ENCODE results near the gene HIVEP2. TPM values are rescaled to one million over a fixed set of nuclear protein-coding genes. Genes with fewer than 3 reads are reported as not detected.
A peak's percentile ranks its signal among the peaks of the same experiment; 100 is the strongest.

HIVEP2 gene
- total RNA-seq, 1 experiment from 2014 or later = 4.2 TPM

DNA sequence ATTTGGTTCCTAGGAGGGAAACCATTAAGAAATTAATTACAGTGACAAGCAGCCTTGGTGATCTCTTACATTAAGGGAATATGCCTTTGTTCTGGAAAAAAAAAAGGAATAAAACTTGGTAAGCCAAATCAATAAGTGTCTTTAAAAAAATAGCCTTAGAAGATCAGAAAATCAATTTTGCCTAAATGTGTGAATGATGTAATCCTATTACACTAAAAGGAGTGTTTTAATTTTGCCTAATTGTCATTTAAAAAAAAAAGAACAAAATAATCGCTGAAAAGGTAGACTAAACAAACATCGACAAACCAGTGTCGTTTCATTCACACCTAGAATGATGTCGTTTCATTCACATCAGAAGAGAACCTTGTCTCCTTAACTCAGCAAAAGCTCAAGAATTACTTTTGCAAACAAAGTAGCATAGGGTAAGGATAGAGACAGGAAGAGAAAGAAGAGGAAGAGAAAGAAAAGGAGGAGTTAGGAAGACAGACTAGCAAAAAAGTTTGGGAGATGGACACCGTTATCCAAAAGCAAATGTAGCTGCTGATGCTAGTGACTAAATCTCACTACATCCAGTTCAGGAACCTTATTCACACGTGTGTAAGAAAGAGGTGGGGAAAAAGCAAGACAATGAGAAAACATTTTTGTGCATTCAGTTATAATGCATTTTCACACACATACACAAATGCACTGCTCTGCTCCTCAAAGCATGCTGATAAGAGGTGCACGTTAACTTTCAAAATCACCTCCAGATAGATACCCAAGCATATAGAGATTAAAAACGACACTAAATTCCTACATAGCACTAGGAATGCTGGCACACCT is 60.6 kb downstream of the HIVEP2 start:
- no peak overlapping the region for H3T11ph ChIP-seq (ENCODE audit: low read length)
- DNase-seq = no peak
- H3K9me3 ChIP-seq (ENCODE audit: control insufficient read depth, low read depth, low read length) = no peaks in the 10 kb centered on the region
- H3K27ac ChIP-seq (ENCODE audit: insufficient read length, low read depth, low read length) = peak overlapping the region; percentile 50
- Mint-ChIP-seq H3K27ac (peak overlapping the region in 2 of 3 experiments; percentile 6 to 57; a peak in 2 of 7 replicates), H3K36me3 (ENCODE audit: insufficient read depth in 1 of 3, low read depth in 3 of 3) (no peaks in the 10 kb centered on the region), H3K27me3 (ENCODE audit: low read depth) (no peaks in the 10 kb centered on the region), H3K9me3 (no peaks in the 10 kb centered on the region), H3K4me3 (peak overlapping the region; percentile 2 to 52; a peak in 1 of 5 replicates), H3K4me1 (peaks cover 35 to 38% of the 10 kb centered on the region in 2 experiments)
- peak overlapping the region; percentile 42 for H3K4me2 ChIP-seq (ENCODE audit: insufficient read depth, insufficient read length, low read length)
- H4K20me1 ChIP-seq (ENCODE audit: control insufficient read depth, insufficient read depth, insufficient read length) = no peaks in the 10 kb centered on the region
- no peak overlapping the region for H3K18ac ChIP-seq (ENCODE audit: insufficient read length, low read depth, low read length)
- no peaks in the 10 kb centered on the region for H3K79me2 ChIP-seq (ENCODE audit: insufficient read depth, low read length)
- H2BK15ac ChIP-seq (ENCODE audit: low read depth, low read length) = no peak overlapping the region
- H4K5ac ChIP-seq (ENCODE audit: insufficient read length, low read depth, low read length) = no peak overlapping the region
- H3K9ac ChIP-seq (ENCODE audit: extremely low read depth, insufficient read length, low read length) = no peak overlapping the region
- H3K79me1 ChIP-seq (ENCODE audit: insufficient read depth, low read depth, low read length, poor library complexity, severe bottlenecking) = no peaks in the 10 kb centered on the region
- TF ChIP-seq CTCF (conservative IDR thresholded peaks at IDR 0.05) = no peak
- no peak overlapping the region for H2BK12ac ChIP-seq (ENCODE audit: insufficient read length, low read depth, low read length)
- H3K4ac ChIP-seq (ENCODE audit: low read depth, low read length) = no peak overlapping the region
- no peaks in the 10 kb centered on the region for H3K27me3 ChIP-seq (ENCODE audit: insufficient read depth, low read length)
- no peak overlapping the region for H3K23ac ChIP-seq (ENCODE audit: insufficient read length, low read depth, low read length)
- no peak overlapping the region for H2BK120ac ChIP-seq (ENCODE audit: low read depth, low read length, poor library complexity, severe bottlenecking)
- no CpG with 5 or more reads among the region's 8 CpGs for WGBS (ENCODE audit: extremely low coverage, insufficient read length, low lambda C conversion rate)
- no peak overlapping the region for H2AFZ ChIP-seq (ENCODE audit: low read length)
- no peak overlapping the region for H3K56ac ChIP-seq (ENCODE audit: insufficient read length, low read depth, low read length)
- peaks cover 5% of the 10 kb centered on the region; the same call in 1 of the 2 replicates for H3K4me1 ChIP-seq (ENCODE audit: insufficient read depth, low read length)
- no peak overlapping the region for H2BK5ac ChIP-seq (ENCODE audit: insufficient read length, low read length)
- H3K23me2 ChIP-seq (ENCODE audit: insufficient read length, low read depth, low read length, poor library complexity, severe bottlenecking) = no peaks in the 10 kb centered on the region
- no peak overlapping the region for H3K14ac ChIP-seq (ENCODE audit: insufficient read depth, low read length)
- H4K91ac ChIP-seq (ENCODE audit: insufficient read length, low read depth, low read length) = no peak overlapping the region
- H2BK20ac ChIP-seq (ENCODE audit: low read depth, low read length, poor library complexity, severe bottlenecking) = no peak overlapping the region
- no peak overlapping the region for H2AK5ac ChIP-seq (ENCODE audit: insufficient read length, low read length)
- no peak overlapping the region for H4K8ac ChIP-seq (replicated peaks; ENCODE audit: insufficient read length, low read depth, low read length)
